CD1c-positive myeloid dendritic cell (primary cell): ENCODE results near the gene NTHL1.
A peak's percentile ranks its signal among the peaks of the same experiment; 100 is the strongest.

Experiments
- DNase-seq: peaks from one replicate; pipeline ENCODE4 v3.0.0-alpha.2; 2016; ENCODE audit errors: extremely low spot score

The NTHL1 gene

GRCh38 chr16:2063861-2064260 lies 16.2 kb upstream of the NTHL1 start:
- no peak for DNase-seq

GRCh38 chr16:2062801-2063200 lies 15.2 kb upstream of the NTHL1 start:
- no peak for DNase-seq

GRCh38 chr16:2061526-2061925 lies 13.9 kb upstream of the NTHL1 start:
- no peak for DNase-seq

GRCh38 chr16:2061023-2061422 lies 13.4 kb upstream of the NTHL1 start:
- no peak for DNase-seq

GRCh38 chr16:2060346-2060745 lies 12.7 kb upstream of the NTHL1 start:
- DNase-seq, result no peak

GRCh38 chr16:2058872-2059271 lies 11.2 kb upstream of the NTHL1 start:
- no peak for DNase-seq

- DNase-seq, result no peak
Measured at GRCh38 chr16:2058420-2058819, 10.8 kb upstream of the NTHL1 start.

GRCh38 chr16:2057438-2057837 lies 9.8 kb upstream of the NTHL1 start:
- no peak for DNase-seq

- DNase-seq, result no peak
Measured at GRCh38 chr16:2056681-2057407, 9.2 kb upstream of the NTHL1 start.

GRCh38 chr16:2056077-2056476 lies 8.4 kb upstream of the NTHL1 start:
- DNase-seq, result no peak

GRCh38 chr16:2054543-2055245 lies 7.1 kb upstream of the NTHL1 start:
- DNase-seq, result no peak

- no peak for DNase-seq
Measured at GRCh38 chr16:2053897-2054296, 6.3 kb upstream of the NTHL1 start.

GRCh38 chr16:2053211-2053610 lies 5.6 kb upstream of the NTHL1 start:
- no peak for DNase-seq

- no peak for DNase-seq
Measured at GRCh38 chr16:2048116-2048543, 496 bp upstream of the NTHL1 start.

GRCh38 chr16:2046893-2047329 lies 723 bp downstream of the NTHL1 start:
- DNase-seq, result no peak

GRCh38 chr16:2045965-2046892 lies 1.4 kb downstream of the NTHL1 start:
- no peak for DNase-seq

- DNase-seq, result no peak
Measured at GRCh38 chr16:2044541-2044940, 3.1 kb downstream of the NTHL1 start.

- DNase-seq, result peak; percentile 88
Measured at GRCh38 chr16:2043667-2044451, 3.8 kb downstream of the NTHL1 start.

- no peak for DNase-seq
Measured at GRCh38 chr16:2042986-2043666, 4.5 kb downstream of the NTHL1 start.

GRCh38 chr16:2042171-2042985 lies 5.3 kb downstream of the NTHL1 start:
- DNase-seq, result no peak
